ENCODE results near the gene NKTR. TPM values are rescaled to one million over a fixed set of nuclear protein-coding genes. Genes with fewer than 3 reads are reported as not detected.
A peak's percentile ranks its signal among the peaks of the same experiment; 100 is the strongest.

The NKTR gene
- total and polyA plus RNA-seq, 2 experiments from 2014 or later = 26.0 to 32.6 TPM

GRCh38 chr3:42655980-42656679 lies 55.6 kb downstream of the NKTR start:
- no peak for TF ChIP-seq EZH2 (IDR thresholded peaks at IDR 0.05; ENCODE audit: insufficient read depth, poor library complexity, severe bottlenecking)
- no peak for TF ChIP-seq EZH2phosphoT487 (IDR thresholded peaks at IDR 0.05; ENCODE audit: insufficient read depth, low read depth)
- no peaks in the 10 kb centered on the region for H3K27me3 ChIP-seq (replicated peaks; ENCODE audit: insufficient read depth)
- DNase-seq = peak; percentile 83
- peak overlapping the region; percentile 97 for H3K9ac ChIP-seq
- H3F3A ChIP-seq (ENCODE audit: insufficient read depth) = peaks cover 12% of the 10 kb centered on the region
- no peaks in the 10 kb centered on the region for H3K9me3 ChIP-seq (ENCODE audit: low read depth)
- H3K4me2 ChIP-seq (ENCODE audit: unreplicated experiment) = peak overlapping the region; percentile 80
- no peak overlapping the region for H2AFZ ChIP-seq
- no peaks in the 10 kb centered on the region for H4K20me1 ChIP-seq (ENCODE audit: insufficient read depth)
- peak overlapping the region; percentile 96 for H3K4me3 ChIP-seq
- H3K27ac ChIP-seq = peak overlapping the region; percentile 84
- peaks cover 42% of the 10 kb centered on the region for H3K4me1 ChIP-seq (ENCODE audit: insufficient read depth)
- H3K79me2 ChIP-seq (ENCODE audit: insufficient read depth) = peaks cover 48% of the 10 kb centered on the region
- H3K9me2 ChIP-seq (ENCODE audit: insufficient read depth) = no peaks in the 10 kb centered on the region
- in situ Hi-C loops (cut with MboI) = no loop called here
- 19 to 21% methylated on average over 6 of the region's 6 CpGs for WGBS, 2 experiments (ENCODE audit: low coverage in 1 of 2, low lambda C conversion rate in 2 of 2, missing lambda C conversion rate in 2 of 2)
- no peaks in the 10 kb centered on the region for H3K36me3 ChIP-seq (ENCODE audit: low read depth)

- H3K36me3 ChIP-seq (ENCODE audit: low read depth) = no peaks in the 10 kb centered on the region
- peaks cover 34% of the 10 kb centered on the region for H3K4me1 ChIP-seq (ENCODE audit: insufficient read depth)
- no peak for DNase-seq
- in situ Hi-C loops (cut with MboI) = no loop called here
- TF ChIP-seq EZH2phosphoT487 (IDR thresholded peaks at IDR 0.05; ENCODE audit: insufficient read depth, low read depth) (no peak), EZH2 (IDR thresholded peaks at IDR 0.05; ENCODE audit: insufficient read depth, poor library complexity, severe bottlenecking) (no peak)
- WGBS, 2 experiments (ENCODE audit: low coverage in 1 of 2, low lambda C conversion rate in 2 of 2, missing lambda C conversion rate in 2 of 2) = 63 to 65% methylated on average over 9 of the region's 9 CpGs
- peak overlapping the region; percentile 84 for H3K27ac ChIP-seq
- no peaks in the 10 kb centered on the region for H3K9me3 ChIP-seq (ENCODE audit: low read depth)
- H4K20me1 ChIP-seq (ENCODE audit: insufficient read depth) = no peaks in the 10 kb centered on the region
- H3K79me2 ChIP-seq (ENCODE audit: insufficient read depth) = peaks cover 48% of the 10 kb centered on the region
- peaks cover 6% of the 10 kb centered on the region for H3F3A ChIP-seq (ENCODE audit: insufficient read depth)
- no peak overlapping the region for H3K4me2 ChIP-seq (ENCODE audit: unreplicated experiment)
- no peak overlapping the region for H3K4me3 ChIP-seq
- H3K9ac ChIP-seq = peak overlapping the region; percentile 97
- no peak overlapping the region for H2AFZ ChIP-seq
- no peaks in the 10 kb centered on the region for H3K27me3 ChIP-seq (replicated peaks; ENCODE audit: insufficient read depth)
- no peaks in the 10 kb centered on the region for H3K9me2 ChIP-seq (ENCODE audit: insufficient read depth)
Observed at GRCh38 chr3:42656680-42657610, 56.5 kb downstream of the NKTR start.

- Histone ChIP-seq H2AFZ (no peak overlapping the region), H4K20me1 (ENCODE audit: insufficient read depth) (no peaks in the 10 kb centered on the region), H3K79me2 (ENCODE audit: insufficient read depth) (peaks cover 48% of the 10 kb centered on the region), H3K36me3 (ENCODE audit: low read depth) (no peaks in the 10 kb centered on the region), H3K9me3 (ENCODE audit: low read depth) (no peaks in the 10 kb centered on the region), H3F3A (ENCODE audit: insufficient read depth) (no peaks in the 10 kb centered on the region), H3K4me3 (no peak overlapping the region), H3K9ac (no peak overlapping the region), H3K9me2 (ENCODE audit: insufficient read depth) (no peaks in the 10 kb centered on the region), H3K27me3 (replicated peaks; ENCODE audit: insufficient read depth) (no peaks in the 10 kb centered on the region), H3K4me1 (ENCODE audit: insufficient read depth) (peaks cover 27% of the 10 kb centered on the region), H3K4me2 (ENCODE audit: unreplicated experiment) (no peak overlapping the region), H3K27ac (no peak overlapping the region)
- TF ChIP-seq EZH2 (IDR thresholded peaks at IDR 0.05; ENCODE audit: insufficient read depth, poor library complexity, severe bottlenecking) (no peak), EZH2phosphoT487 (IDR thresholded peaks at IDR 0.05; ENCODE audit: insufficient read depth, low read depth) (no peak)
- DNase-seq = no peak
- in situ Hi-C loops (cut with MboI) = no loop called here
- 78% methylated on average over 4 of the region's 4 CpGs for WGBS, 2 experiments (ENCODE audit: low coverage in 1 of 2, low lambda C conversion rate in 2 of 2, missing lambda C conversion rate in 2 of 2)
Observed at GRCh38 chr3:42657675-42658074, 57.2 kb downstream of the NKTR start.

GRCh38 chr3:42658091-42658770 lies 57.7 kb downstream of the NKTR start:
- Histone ChIP-seq H3K4me2 (ENCODE audit: unreplicated experiment) (no peak overlapping the region), H3F3A (ENCODE audit: insufficient read depth) (no peaks in the 10 kb centered on the region), H2AFZ (no peak overlapping the region), H3K79me2 (ENCODE audit: insufficient read depth) (peaks cover 44% of the 10 kb centered on the region), H3K27ac (no peak overlapping the region), H3K9ac (no peak overlapping the region), H4K20me1 (ENCODE audit: insufficient read depth) (no peaks in the 10 kb centered on the region), H3K36me3 (ENCODE audit: low read depth) (no peaks in the 10 kb centered on the region), H3K27me3 (replicated peaks; ENCODE audit: insufficient read depth) (no peaks in the 10 kb centered on the region), H3K4me1 (ENCODE audit: insufficient read depth) (peaks cover 22% of the 10 kb centered on the region), H3K9me2 (ENCODE audit: insufficient read depth) (no peaks in the 10 kb centered on the region), H3K4me3 (no peak overlapping the region), H3K9me3 (ENCODE audit: low read depth) (no peaks in the 10 kb centered on the region)
- in situ Hi-C loops (cut with MboI) = no loop called here
- TF ChIP-seq EZH2phosphoT487 (IDR thresholded peaks at IDR 0.05; ENCODE audit: insufficient read depth, low read depth) (no peak), EZH2 (IDR thresholded peaks at IDR 0.05; ENCODE audit: insufficient read depth, poor library complexity, severe bottlenecking) (no peak)
- 80 to 81% methylated on average over 25 to 30 of the region's 34 CpGs for WGBS, 2 experiments (ENCODE audit: low coverage in 1 of 2, low lambda C conversion rate in 2 of 2, missing lambda C conversion rate in 2 of 2)
- no peak for DNase-seq

All from GM23248 (cell line).